ENCODE results near the gene VRTN. TPM values are rescaled to one million over a fixed set of nuclear protein-coding genes. Genes with fewer than 3 reads are reported as not detected.

VRTN gene
- total RNA-seq, 1 donor from 2014 or later: not detected

DNA sequence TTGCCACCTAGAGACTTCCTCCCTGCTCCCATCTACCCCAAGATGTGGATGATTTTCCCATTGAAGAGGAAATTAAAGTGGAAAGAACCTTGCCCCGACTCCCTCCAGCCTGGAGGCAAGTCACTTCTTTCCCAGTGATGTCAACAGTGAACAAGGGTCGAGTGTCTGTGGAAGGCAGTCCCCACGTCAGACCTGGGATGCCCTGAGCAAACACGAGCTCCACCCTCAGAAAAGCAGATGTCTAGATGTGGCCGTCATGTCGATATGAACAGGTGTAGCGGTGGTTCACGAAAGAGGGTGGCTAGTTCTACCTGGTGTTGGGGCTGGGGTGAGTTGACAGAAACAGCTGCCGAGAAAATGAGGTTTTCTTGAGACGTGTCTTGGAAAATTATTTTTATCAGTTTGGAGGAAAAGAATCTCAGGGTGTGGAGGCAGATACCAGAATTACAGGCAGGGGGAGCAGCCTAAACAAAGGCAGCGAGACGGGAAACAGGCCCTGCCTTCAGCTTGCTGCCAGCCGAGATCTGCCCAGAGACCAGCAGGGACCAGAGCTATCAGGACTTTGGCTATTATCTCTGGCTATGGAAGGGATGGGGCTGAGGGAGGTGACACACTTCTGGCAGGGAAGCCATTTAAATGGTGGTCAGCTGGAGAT lies 51.9 kb downstream of the VRTN start:
- DNase-seq: no peak

- DNase-seq: no peak
Measured at GRCh38 chr14:74400919-74401503, 52.7 kb downstream of the VRTN start.

DNA sequence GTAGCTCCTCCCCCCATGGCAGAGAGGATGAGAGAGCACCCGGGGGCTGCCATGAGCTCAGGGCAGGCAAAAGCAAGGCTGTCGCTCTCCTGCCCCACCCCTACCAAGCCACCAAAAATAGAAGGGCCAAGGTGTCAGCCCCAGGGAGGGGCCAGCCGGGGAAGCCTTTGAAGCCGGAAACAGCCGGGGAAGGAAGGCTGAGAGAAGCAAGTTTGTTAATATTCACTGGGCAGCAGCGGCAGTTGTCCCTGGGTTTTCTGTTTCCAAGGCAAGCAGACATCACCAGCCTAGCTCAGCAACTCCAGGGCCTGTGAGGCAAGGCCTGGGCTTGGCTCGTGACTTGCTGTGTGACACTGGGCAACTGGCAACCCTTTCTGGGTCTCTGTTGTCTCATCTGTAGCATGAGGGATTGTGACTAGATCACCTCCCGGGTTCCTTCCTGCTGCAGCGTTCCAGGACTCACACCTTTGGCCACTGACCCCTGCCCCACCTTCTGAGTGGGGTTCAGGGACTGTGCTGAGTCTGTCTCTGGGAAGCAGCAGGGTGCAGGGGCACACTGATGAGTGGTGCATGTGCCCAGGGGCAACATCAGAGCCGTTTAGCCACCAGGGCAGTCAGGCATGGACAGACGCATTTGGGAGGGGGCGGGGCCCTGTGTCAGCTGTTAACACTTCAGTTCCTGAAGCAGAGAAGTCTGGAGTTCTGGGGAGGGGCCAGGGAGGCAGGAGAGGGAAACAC lies 53.4 kb downstream of the VRTN start:
- no peak for DNase-seq

DNA sequence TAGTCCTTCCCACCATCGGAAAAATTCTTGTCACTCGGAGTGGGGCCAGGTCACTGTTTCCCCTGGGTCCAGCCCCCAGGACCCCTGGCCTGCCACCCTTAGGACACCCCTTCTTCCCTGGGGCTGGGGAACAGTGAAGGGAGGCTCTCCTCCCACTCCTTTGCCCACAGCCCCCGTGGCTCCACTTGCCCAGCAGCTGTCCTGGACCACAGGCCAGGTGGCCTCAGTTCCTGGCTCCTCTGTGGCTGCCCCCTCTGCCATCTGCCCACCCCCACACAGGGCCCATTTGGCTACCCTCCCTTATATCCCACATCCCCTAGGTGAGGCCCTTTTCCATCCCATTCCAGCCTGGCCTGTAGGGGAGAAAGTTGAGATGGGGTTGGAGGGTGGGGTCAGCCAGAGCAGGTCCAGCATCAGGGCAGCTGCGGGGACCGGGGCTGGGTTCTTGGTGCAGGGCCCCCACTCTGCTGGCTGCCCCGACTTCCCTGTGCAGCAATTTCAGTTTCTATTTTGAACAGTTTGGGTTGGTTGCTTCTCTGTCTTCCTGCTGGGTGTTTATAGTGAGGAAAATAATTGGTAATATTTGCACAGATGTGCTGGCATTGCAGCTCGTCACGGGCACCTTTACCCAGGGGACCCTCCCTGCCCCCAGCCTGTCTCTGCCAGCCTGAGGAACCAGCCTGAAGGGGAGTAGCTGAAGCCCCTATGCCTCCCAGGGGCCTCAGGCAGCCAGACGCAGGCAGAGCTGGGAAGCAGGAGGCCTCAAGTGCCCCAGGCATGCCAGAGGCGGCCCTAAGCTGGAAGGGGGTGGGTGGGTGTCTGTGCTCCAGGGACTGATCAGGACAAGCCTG lies 54.4 kb downstream of the VRTN start:
- DNase-seq: no peak

- no peak for DNase-seq
Measured at GRCh38 chr14:74403619-74404417, 55.5 kb downstream of the VRTN start.

DNA sequence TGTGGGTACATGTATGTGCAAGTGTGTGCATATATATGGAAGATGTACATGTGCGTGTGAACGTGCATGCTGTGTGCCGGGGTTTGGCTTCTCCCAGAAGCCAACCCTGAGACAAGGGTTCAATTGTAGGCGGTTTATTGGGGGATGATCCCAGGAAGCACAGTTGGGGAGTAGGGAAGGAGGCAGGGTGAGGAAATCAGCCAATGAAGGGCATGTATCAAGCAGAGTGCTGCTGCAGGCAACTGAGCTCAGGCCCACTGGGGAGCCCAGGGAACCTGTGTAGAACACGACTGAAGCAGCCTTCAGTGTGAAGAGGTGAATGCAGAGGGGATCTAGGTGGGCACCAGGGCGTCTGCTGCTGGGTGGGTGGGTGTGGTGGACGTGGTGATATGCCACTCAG lies 56.2 kb downstream of the VRTN start:
- no peak for DNase-seq

DNA sequence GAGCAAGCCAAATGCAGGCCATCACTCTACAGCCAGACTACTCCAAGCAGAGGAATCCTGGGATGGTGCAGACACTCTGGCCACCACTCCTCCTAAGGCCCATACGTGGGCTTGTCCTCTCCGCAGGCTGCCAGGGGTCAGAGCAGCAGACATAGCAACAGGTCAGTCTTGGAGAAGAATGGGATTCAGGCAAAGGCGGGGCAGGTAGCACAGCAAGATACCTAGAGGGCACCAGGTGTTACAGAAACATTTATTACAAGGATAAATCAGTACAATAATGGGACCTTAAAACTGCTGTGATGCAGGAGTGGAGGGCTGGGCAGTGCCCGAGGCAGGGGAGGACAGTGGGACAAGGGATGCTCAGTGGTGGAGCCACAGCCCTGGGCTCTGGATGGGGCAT lies 57.4 kb downstream of the VRTN start:
- no peak for DNase-seq

GRCh38 chr14:74407021-74407800 lies 58.9 kb downstream of the VRTN start:
- no peak for DNase-seq

GRCh38 chr14:74407801-74408154 lies 59.5 kb downstream of the VRTN start:
- DNase-seq: no peak

DNA sequence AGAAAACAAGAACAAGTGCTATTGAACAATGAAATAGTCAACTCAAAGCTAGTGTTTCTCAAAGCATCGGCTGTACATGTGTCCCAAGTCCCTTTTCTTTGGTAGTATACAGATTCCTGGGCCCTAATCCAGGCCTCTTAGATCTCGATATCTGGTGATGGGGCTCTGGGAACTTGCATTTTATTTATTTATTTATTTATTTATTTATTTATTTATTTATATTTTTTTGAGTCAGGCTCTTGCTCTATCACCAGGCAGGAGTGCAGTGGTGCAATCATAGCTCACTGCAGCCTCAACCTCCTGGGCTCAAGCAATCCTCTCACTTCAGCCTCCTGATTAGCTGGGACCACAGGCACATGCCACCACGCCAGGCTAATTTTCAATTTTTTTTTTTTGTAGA lies 60.6 kb downstream of the VRTN start:
- DNase-seq: no peak

DNA sequence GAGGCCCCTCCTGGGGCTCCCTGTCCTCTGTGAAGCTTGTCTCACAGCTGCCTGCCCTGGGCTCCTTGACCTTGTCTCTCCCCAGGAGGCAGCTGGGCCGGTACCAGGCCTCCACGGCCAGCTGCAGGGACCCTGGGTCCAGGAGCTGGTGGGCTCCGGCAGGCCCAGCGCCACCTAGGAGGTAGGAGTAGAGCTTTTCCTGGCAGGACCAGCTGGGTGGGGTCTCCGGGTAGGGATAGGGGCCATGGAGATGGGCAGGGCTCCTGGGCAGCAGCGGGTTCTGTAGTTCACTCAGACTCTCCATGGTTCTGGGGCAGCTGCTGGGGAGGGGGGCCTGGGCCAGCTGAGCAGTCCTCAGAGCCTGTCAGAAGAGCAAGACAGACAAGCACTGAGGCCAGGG lies 61.2 kb downstream of the VRTN start:
- no peak for DNase-seq

Other genes starting within 250 kb of the VRTN start
- gene VSX2, start 109.0 kb upstream of the VRTN start, total RNA-seq: not detected
- 22.3 TPM for gene ABCD4, start 45.5 kb upstream of the VRTN start, total RNA-seq
- gene SYNDIG1L, start 77.7 kb downstream of the VRTN start, total RNA-seq: 1.1 TPM
- gene NPC2, start 144.8 kb downstream of the VRTN start, total RNA-seq: 28.1 TPM
- gene ISCA2, start 145.3 kb downstream of the VRTN start, total RNA-seq: 20.1 TPM

Data from occipital lobe (tissue), 2 donors.